Tibial nerve (tissue), 4 donors: ENCODE data around the gene DYNC2I2. TPM values are rescaled to one million over a fixed set of nuclear protein-coding genes. Genes with fewer than 3 reads are reported as not detected.

Source experiments
- DNase-seq, 2 donors: peaks; one replicate each; pipeline ENCODE4 v3.0.0-alpha.2; 2019; ENCODE audit warnings: low spot score in 2 of 2
- H3K27ac ChIP-seq, 4 donors: fragments of 200-600 bp; sonication (generic) in 3 of 4; one replicate each; pipeline ENCODE4 v1.5.1; 2017 to 2019; ENCODE audit warnings: mild to moderate bottlenecking in 1 of 4
- H3K27me3 ChIP-seq, 2 donors: fragments of 200-600 bp; sonication (generic) in 1 of 2; one replicate each; pipeline versions ENCODE4 v1.5.1 to v1.6.0; 2017 to 2019
- H3K36me3 ChIP-seq, 3 donors: fragments of 200-600 bp; sonication (generic); one replicate each; pipeline ENCODE4 v1.5.1; 2018 to 2019
- H3K4me1 ChIP-seq, 4 donors: fragments of 200-600 bp; sonication (generic) in 3 of 4; one replicate each; pipeline ENCODE4 v1.5.1; 2017 to 2019
- H3K4me3 ChIP-seq, 4 donors: fragments of 200-600 bp; sonication (generic) in 3 of 4; one replicate each; pipeline ENCODE4 v1.5.1; 2017 to 2019; ENCODE audit warnings: mild to moderate bottlenecking in 1 of 4, moderate library complexity in 1 of 4
- H3K9me3 ChIP-seq, 4 donors: fragments of 200-600 bp; sonication (generic) in 3 of 4; one replicate each; pipeline ENCODE4 v1.5.1; 2017 to 2019
- EP300 ChIP-seq, 2 donors: sonication (generic); formaldehyde crosslinking; IDR thresholded peaks; one replicate each; pipeline ENCODE4 v1.6.1; 2017; ENCODE audit warnings: antibody characterized with exemption in 2 of 2, mild to moderate bottlenecking in 1 of 2
- POLR2A ChIP-seq, 2 donors: fragments of 450-650 bp; IDR thresholded peaks; one replicate each; pipeline ENCODE4 v1.6.1; 2017; ENCODE audit warnings: antibody characterized with exemption in 2 of 2, mild to moderate bottlenecking in 2 of 2, moderate library complexity in 2 of 2
- WGBS, 2 donors: methylation state at CpG; one replicate each; pipeline ENCODE4 v1.1.5; 2018; 5-methylcytosine and 5-hydroxymethylcytosine counted together
- total RNA-seq, 4 donors: library from RNA; depleted of rRNA; stranded (reverse); fragments of >200 nt; gene quantifications; one replicate each; pipeline ENCODE4 v1.1.0, GENCODE V29; 2016
- TF ChIP-seq, protein P1 (sequence below), 5 experiments: fragments of 200-600 bp in 3 of 5; fragments of 450-650 bp in 2 of 5; sonication (generic) in 3 of 5; IDR thresholded peaks; one replicate each; pipeline ENCODE4 v1.5.1; 2016 to 2019; ENCODE audit warnings: antibody characterized with exemption in 5 of 5, mild to moderate bottlenecking in 3 of 5, moderate library complexity in 2 of 5

DYNC2I2 gene
- total RNA-seq, 4 donors from 2014 or later, result 53.8 to 117 (median 111) TPM

DNA sequence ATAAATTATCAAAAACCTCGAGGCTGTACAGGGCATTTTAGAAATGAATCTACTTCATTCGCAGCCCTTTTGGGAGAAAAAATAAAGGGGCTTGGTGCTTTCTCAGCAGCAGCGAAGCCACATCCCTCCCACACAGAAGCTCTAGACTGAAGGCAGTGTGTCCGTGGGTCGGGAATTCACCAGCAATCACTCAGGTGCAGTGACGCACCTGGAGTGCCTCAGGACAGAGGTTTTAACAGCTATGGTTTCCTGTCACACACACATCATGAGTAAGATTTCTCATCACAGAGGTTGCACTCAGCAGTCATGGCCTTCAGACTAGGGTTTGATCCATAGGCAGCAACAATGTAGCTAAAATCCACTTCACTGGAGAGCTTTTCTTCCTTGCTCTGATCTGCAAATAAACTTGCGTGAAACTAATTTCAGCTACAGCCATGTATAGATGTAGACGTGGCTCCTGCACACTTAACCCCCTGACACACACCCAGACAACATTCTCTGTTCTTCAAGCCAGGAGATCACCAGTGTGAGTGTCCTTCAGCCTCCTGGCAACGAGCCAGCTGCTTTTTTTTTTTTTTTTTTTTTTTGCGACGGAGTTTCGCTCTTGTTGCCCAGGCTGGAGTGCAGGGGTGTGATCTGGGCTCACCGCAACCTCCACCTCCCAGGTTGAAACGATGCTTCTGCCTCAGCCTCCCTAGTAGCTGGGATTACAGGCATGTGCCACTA, 34.8 kb downstream of the DYNC2I2 start:
- H3K4me1 ChIP-seq, result peaks cover 0 to 20% (median 0%) of the 10 kb centered on the region in 4 donors
- DNase-seq, result no peak
- TF ChIP-seq POLR2A (IDR thresholded peaks at IDR 0.05) (no peak), EP300 (IDR thresholded peaks at IDR 0.05) (no peak)
- TF ChIP-seq, protein P1, sequence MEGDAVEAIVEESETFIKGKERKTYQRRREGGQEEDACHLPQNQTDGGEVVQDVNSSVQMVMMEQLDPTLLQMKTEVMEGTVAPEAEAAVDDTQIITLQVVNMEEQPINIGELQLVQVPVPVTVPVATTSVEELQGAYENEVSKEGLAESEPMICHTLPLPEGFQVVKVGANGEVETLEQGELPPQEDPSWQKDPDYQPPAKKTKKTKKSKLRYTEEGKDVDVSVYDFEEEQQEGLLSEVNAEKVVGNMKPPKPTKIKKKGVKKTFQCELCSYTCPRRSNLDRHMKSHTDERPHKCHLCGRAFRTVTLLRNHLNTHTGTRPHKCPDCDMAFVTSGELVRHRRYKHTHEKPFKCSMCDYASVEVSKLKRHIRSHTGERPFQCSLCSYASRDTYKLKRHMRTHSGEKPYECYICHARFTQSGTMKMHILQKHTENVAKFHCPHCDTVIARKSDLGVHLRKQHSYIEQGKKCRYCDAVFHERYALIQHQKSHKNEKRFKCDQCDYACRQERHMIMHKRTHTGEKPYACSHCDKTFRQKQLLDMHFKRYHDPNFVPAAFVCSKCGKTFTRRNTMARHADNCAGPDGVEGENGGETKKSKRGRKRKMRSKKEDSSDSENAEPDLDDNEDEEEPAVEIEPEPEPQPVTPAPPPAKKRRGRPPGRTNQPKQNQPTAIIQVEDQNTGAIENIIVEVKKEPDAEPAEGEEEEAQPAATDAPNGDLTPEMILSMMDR (IDR thresholded peaks at IDR 0.05), result no peak
- no peak overlapping the region for H3K4me3 ChIP-seq
- WGBS, 2 donors, result 71% methylated on average over 14 of the region's 14 CpGs
- H3K9me3 ChIP-seq, result no peaks in the 10 kb centered on the region
- H3K27me3 ChIP-seq, result no peaks in the 10 kb centered on the region
- H3K27ac ChIP-seq, result no peak overlapping the region
- peaks cover 4 to 99% (median 64%) of the 10 kb centered on the region in 3 donors for H3K36me3 ChIP-seq

DNA sequence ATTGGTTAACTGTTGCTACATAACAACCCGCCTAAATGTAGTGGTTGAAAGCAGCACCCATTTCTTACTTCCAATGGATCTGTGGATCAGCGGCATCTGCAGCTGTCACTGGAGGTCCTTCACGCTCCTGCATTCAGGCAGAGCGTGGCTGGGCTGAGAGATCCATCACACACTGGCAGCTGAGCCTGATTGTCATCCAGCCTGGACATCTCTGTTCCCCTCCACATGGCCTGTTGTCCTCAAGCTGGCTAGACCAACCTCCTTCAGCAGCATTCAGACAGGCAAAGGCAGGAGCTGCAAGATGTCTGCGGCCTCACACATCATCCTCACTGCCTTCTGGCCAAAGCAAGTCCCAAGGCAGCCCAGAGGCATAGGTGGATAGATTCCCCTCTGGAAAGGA, 36.9 kb downstream of the DYNC2I2 start:
- H3K27me3 ChIP-seq, result no peaks in the 10 kb centered on the region
- H3K4me1 ChIP-seq, result peaks cover 0 to under 1% (median 0%) of the 10 kb centered on the region in 4 donors
- 97% methylated on average over 5 of the region's 5 CpGs for WGBS, 2 donors
- no peak overlapping the region for H3K4me3 ChIP-seq
- no peak overlapping the region for H3K27ac ChIP-seq
- TF ChIP-seq, protein P1 (IDR thresholded peaks at IDR 0.05), result no peak
- no peak for TF ChIP-seq POLR2A (IDR thresholded peaks at IDR 0.05)
- TF ChIP-seq EP300 (IDR thresholded peaks at IDR 0.05), result no peak
- no peak for DNase-seq
- H3K36me3 ChIP-seq, result peaks cover 5 to 99% (median 61%) of the 10 kb centered on the region in 3 donors
- H3K9me3 ChIP-seq, result no peaks in the 10 kb centered on the region

DNA sequence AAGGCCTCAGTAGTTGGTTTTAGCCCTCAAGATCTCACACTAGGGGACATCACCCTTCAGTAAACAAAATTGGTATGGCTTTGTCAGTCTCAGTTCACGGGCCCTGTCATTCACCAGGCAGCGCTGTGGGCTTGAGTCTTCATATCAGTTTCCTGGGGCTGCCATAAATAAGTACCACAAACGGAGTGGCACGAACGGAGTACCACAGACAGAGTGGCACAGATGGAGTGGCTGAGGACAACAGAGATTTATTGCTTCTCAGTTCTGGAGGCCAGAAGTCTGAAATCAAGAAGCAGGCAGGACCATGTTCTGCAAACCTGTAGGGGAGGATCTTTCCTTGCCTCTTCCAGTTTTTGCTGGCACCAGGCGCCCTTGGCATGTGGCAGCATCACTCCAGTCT, 37.5 kb downstream of the DYNC2I2 start:
- TF ChIP-seq POLR2A (IDR thresholded peaks at IDR 0.05), result no peak
- TF ChIP-seq, protein P1 (IDR thresholded peaks at IDR 0.05), result no peak
- no peak for TF ChIP-seq EP300 (IDR thresholded peaks at IDR 0.05)
- no peak for DNase-seq
- WGBS, 2 donors, result 94 to 95% methylated on average over 6 of the region's 6 CpGs
- Histone ChIP-seq H3K9me3 (no peaks in the 10 kb centered on the region), H3K4me3 (no peak overlapping the region), H3K27ac (no peak overlapping the region), H3K36me3 (peaks cover 11 to 99% (median 56%) of the 10 kb centered on the region in 3 donors), H3K4me1 (no peaks in the 10 kb centered on the region), H3K27me3 (no peaks in the 10 kb centered on the region)

DNA sequence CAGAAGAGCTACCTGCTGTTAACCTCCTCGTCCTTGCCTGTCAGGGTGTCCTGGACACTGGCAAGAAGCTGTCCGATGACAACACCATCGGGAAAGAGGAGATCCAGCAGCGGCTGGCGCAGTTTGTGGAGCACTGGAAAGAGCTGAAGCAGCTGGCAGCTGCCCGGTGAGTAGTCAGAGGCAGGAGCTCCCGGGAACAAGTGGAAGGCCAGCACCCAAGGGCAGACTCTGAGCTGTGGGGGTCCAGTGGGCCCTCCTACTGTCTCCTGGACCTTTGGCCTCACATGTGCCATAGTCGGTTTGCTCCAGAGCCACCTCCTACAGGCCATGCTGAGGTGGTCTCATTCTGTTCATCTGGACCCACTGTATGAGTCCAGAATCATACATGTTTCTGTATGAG, 38.7 kb downstream of the DYNC2I2 start:
- 94 to 95% methylated on average over 7 to 8 of the region's 8 CpGs for WGBS, 2 donors
- no peak for TF ChIP-seq POLR2A (IDR thresholded peaks at IDR 0.05)
- TF ChIP-seq, protein P1 (IDR thresholded peaks at IDR 0.05), result no peak
- TF ChIP-seq EP300 (IDR thresholded peaks at IDR 0.05), result no peak
- DNase-seq, result no peak
- H3K4me1 ChIP-seq, result no peaks in the 10 kb centered on the region
- no peaks in the 10 kb centered on the region for H3K9me3 ChIP-seq
- no peak overlapping the region for H3K4me3 ChIP-seq
- peaks cover 13 to 100% (median 67%) of the 10 kb centered on the region in 3 donors for H3K36me3 ChIP-seq
- H3K27ac ChIP-seq, result no peak overlapping the region
- no peaks in the 10 kb centered on the region for H3K27me3 ChIP-seq

DNA sequence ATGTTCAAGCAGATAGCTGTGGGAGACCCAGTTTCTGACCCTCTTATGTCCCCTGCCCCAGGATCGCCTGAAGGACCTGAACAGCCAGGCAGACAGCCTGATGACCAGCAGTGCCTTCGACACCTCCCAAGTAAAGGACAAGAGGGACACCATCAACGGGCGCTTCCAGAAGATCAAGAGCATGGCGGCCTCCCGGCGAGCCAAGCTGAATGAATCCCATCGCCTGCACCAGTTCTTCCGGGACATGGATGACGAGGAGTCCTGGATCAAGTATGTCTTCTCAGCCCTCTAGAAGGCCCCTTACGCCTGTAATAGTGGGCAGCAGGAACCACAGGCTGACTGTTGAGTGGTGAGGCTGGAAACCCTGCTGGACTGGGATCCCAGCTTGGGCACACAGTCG, 41.1 kb downstream of the DYNC2I2 start:
- peaks cover 25 to 100% (median 68%) of the 10 kb centered on the region in 3 donors for H3K36me3 ChIP-seq

More for the DNA sequence above, 41.1 kb downstream of the DYNC2I2 start:
- no peaks in the 10 kb centered on the region for H3K9me3 ChIP-seq
- H3K4me3 ChIP-seq, result no peak overlapping the region
- 86 to 89% methylated on average over 10 to 12 of the region's 12 CpGs for WGBS, 2 donors
- DNase-seq, result no peak
- no peaks in the 10 kb centered on the region for H3K4me1 ChIP-seq
- H3K27ac ChIP-seq, result no peak overlapping the region
- H3K27me3 ChIP-seq, result no peaks in the 10 kb centered on the region
- TF ChIP-seq POLR2A (IDR thresholded peaks at IDR 0.05), result no peak
- TF ChIP-seq EP300 (IDR thresholded peaks at IDR 0.05), result no peak
- TF ChIP-seq, protein P1 (IDR thresholded peaks at IDR 0.05), result no peak
